Osteocyte (in vitro differentiated cells): ENCODE data around the gene PHC2. TPM values are rescaled to one million over a fixed set of nuclear protein-coding genes. Genes with fewer than 3 reads are reported as not detected.

Experiments
- DNase-seq: peaks from one replicate; pipeline ENCODE4 v3.0.0; 2021; ENCODE audit warnings: mixed read lengths; ENCODE audit not compliant: unreplicated experiment; ENCODE audit errors: extremely low spot score
- H3K27ac Mint-ChIP-seq: one replicate; pipeline ENCODE4 v1.8.0; 2021; ENCODE audit warnings: mild to moderate bottlenecking, mixed read lengths; ENCODE audit not compliant: unreplicated experiment
- H3K27me3 Mint-ChIP-seq: one replicate; pipeline ENCODE4 v1.8.0; 2021; ENCODE audit warnings: mixed read lengths; ENCODE audit not compliant: unreplicated experiment
- H3K36me3 Mint-ChIP-seq: one replicate; pipeline ENCODE4 v1.8.0; 2021; ENCODE audit warnings: mixed read lengths; ENCODE audit not compliant: unreplicated experiment
- H3K4me1 Mint-ChIP-seq: one replicate; pipeline ENCODE4 v1.8.0; 2021; ENCODE audit warnings: mixed read lengths; ENCODE audit not compliant: unreplicated experiment
- H3K4me3 Mint-ChIP-seq: one replicate; pipeline ENCODE4 v1.8.0; 2021; ENCODE audit warnings: mild to moderate bottlenecking, moderate library complexity, mixed read lengths; ENCODE audit not compliant: unreplicated experiment
- H3K9me3 Mint-ChIP-seq: one replicate; pipeline ENCODE4 v1.8.0; 2021; ENCODE audit warnings: mixed read lengths; ENCODE audit not compliant: unreplicated experiment
- CTCF ChIP-seq: fragments of 200-600 bp; sonication (generic); IDR thresholded peaks from 2 replicates; pipeline ENCODE4 v1.5.0; 2021; ENCODE audit warnings: antibody characterized with exemption, mild to moderate bottlenecking, moderate library complexity
- total RNA-seq: library from RNA; stranded (reverse); gene quantifications from 2 replicates; pipeline ENCODE4 v1.2.1, GENCODE V29; 2021

The PHC2 gene
- total RNA-seq, 1 donor from 2014 or later = 160 TPM

- peak; percentile 83 for TF ChIP-seq CTCF
Measured at GRCh38 chr1:33298623-33299277, 132.1 kb downstream of the PHC2 start.

GRCh38 chr1:33297911-33298622 lies 132.8 kb downstream of the PHC2 start:
- DNase-seq = no peak
- Mint-ChIP-seq H3K9me3 (no peaks in the 10 kb centered on the region), H3K36me3 (peaks cover 50% of the 10 kb centered on the region), H3K4me3 (no peak overlapping the region), H3K4me1 (peaks cover 14% of the 10 kb centered on the region), H3K27me3 (no peaks in the 10 kb centered on the region), H3K27ac (no peak overlapping the region)
- no peak for TF ChIP-seq CTCF

More at GRCh38 chr1:33298623-33299277, 132.1 kb downstream of the PHC2 start:
- Mint-ChIP-seq H3K36me3 (peaks cover 49% of the 10 kb centered on the region), H3K4me3 (no peak overlapping the region), H3K27ac (no peak overlapping the region), H3K9me3 (no peaks in the 10 kb centered on the region), H3K4me1 (peaks cover 14% of the 10 kb centered on the region), H3K27me3 (no peaks in the 10 kb centered on the region)
- DNase-seq = no peak

GRCh38 chr1:33296824-33297223 lies 134.1 kb downstream of the PHC2 start:
- DNase-seq = no peak
- TF ChIP-seq CTCF = no peak
- H3K4me1 Mint-ChIP-seq = peaks cover 14% of the 10 kb centered on the region
- H3K4me3 Mint-ChIP-seq = no peak overlapping the region
- no peaks in the 10 kb centered on the region for H3K9me3 Mint-ChIP-seq
- peaks cover 56% of the 10 kb centered on the region for H3K36me3 Mint-ChIP-seq
- H3K27me3 Mint-ChIP-seq = no peaks in the 10 kb centered on the region
- H3K27ac Mint-ChIP-seq = no peak overlapping the region

GRCh38 chr1:33296082-33296458 lies 134.8 kb downstream of the PHC2 start:
- H3K4me3 Mint-ChIP-seq = no peak overlapping the region
- H3K27ac Mint-ChIP-seq = no peak overlapping the region
- peaks cover 14% of the 10 kb centered on the region for H3K4me1 Mint-ChIP-seq
- TF ChIP-seq CTCF = no peak
- H3K9me3 Mint-ChIP-seq = no peaks in the 10 kb centered on the region
- DNase-seq = no peak
- H3K36me3 Mint-ChIP-seq = peaks cover 53% of the 10 kb centered on the region
- H3K27me3 Mint-ChIP-seq = no peaks in the 10 kb centered on the region

GRCh38 chr1:33295450-33296081 lies 135.3 kb downstream of the PHC2 start:
- peaks cover 11% of the 10 kb centered on the region for H3K4me1 Mint-ChIP-seq
- H3K27ac Mint-ChIP-seq = peak overlapping the region; percentile 38
- H3K27me3 Mint-ChIP-seq = no peaks in the 10 kb centered on the region
- peak; percentile 96 for TF ChIP-seq CTCF
- peak; percentile 95 for DNase-seq
- H3K36me3 Mint-ChIP-seq = peaks cover 53% of the 10 kb centered on the region
- no peaks in the 10 kb centered on the region for H3K9me3 Mint-ChIP-seq
- H3K4me3 Mint-ChIP-seq = no peak overlapping the region
